ENCODE measurements around the gene IGFBPL1.
"Not testable (repeated sequence)": the region's sequence is repeated elsewhere in the genome, so short reads cannot be mapped to it uniquely, and the experiment has no call there.

IGFBPL1 gene, protein sequence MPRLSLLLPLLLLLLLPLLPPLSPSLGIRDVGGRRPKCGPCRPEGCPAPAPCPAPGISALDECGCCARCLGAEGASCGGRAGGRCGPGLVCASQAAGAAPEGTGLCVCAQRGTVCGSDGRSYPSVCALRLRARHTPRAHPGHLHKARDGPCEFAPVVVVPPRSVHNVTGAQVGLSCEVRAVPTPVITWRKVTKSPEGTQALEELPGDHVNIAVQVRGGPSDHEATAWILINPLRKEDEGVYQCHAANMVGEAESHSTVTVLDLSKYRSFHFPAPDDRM

GRCh38 chr9:38423973-38424843 is at the start of gene IGFBPL1:
Gene IGFBPL1 (minus strand): TSS chr9:38424454. CDS start chr9:38424424, 30 bp downstream.
- no peak for DNase-seq

DNA sequence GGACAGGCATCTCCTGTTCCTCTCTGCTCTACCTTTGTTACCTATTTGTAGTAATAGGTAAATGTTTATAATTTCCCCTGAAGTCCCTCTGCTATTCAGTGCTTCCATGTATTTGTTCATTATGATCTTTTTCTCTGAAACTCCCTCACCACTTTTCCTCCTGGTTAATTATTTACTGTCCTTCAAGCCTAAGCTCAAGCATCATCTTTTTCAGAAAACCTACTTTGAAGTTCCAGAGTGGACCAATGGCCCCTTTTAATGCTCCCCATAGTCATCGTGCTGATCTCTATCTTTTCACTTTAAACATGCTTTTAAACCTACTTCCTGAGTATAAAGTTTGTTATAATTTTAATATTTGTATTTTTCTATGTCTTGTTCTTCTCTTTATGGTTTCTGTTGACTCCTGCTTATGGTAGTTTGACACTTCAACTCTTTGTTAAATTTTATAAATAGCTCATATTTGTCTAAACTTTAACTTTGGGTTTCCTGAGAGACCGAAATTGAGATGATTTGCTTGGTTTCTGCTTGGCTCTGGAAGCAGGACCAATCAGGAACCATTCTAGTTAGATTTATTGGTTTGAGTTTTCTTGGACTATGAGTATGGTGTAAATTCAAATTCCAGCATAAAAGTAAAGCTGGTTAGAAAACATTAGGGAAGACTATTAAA is 48.5 kb upstream of the IGFBPL1 start:
- DNase-seq, result not testable (repeated sequence)

DNA sequence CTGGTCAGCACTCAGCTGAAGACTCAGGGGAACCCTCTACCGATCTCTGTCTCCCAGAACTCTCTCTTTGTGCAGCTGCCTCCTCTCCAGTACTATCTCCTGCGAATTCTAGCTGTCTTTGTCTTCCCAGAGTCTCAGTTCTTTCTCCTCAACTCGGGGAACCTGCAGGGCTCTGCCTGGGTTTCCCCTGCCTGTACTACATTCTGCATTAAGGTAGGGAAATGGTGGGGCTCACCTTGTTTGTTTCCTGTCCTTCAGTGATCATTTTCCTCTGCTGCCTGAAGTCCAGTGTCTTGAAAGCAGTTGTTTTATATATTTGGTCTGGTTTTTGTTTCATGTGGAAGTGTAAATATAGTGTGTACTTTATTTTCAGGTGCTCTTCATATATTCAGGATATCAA is 43.1 kb upstream of the IGFBPL1 start:
- DNase-seq, result no peak

- no peak for DNase-seq
These were observed 29.6 kb upstream of the IGFBPL1 start for GRCh38 chr9:38453835-38454234.

DNA sequence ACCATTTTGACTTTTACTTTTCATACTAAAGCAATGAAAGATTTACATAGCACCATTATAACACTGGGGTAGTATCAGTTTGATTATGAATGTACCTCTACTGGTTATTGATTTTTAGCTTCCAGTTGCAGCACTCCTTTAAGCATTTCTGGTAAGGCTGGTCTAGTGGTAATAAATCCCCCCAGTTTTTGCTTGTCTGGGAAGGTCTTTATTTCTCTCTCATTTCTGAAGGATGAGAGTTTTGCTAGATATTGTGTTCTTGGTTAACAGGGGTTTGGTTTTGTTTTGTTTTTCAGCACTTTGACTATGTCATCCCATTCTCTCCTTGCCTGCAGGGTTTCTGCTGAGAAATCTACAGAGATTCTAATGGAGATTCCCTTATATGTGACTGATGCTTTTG is 26.9 kb upstream of the IGFBPL1 start:
- no peak for DNase-seq

DNA sequence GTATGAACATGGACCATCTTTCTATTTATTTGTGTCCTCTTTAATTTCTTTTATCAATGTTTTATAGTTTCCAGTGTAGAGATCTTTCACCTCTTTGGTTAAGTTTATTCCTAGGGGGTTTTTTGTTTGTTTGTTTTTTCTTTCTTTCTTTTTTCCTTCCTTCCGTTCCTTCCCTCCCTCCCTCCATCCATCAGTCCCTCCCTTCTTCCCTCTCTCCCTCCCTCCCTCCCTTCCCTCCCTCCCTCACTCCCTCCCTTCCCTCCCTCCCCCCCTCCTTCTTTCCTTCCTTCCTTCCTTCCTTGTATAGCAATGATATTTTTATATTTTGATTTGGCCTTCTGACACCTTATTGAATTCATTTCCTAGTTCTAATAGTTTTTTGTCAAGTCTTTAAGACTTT is 23.4 kb upstream of the IGFBPL1 start:
- DNase-seq, result no peak

DNA sequence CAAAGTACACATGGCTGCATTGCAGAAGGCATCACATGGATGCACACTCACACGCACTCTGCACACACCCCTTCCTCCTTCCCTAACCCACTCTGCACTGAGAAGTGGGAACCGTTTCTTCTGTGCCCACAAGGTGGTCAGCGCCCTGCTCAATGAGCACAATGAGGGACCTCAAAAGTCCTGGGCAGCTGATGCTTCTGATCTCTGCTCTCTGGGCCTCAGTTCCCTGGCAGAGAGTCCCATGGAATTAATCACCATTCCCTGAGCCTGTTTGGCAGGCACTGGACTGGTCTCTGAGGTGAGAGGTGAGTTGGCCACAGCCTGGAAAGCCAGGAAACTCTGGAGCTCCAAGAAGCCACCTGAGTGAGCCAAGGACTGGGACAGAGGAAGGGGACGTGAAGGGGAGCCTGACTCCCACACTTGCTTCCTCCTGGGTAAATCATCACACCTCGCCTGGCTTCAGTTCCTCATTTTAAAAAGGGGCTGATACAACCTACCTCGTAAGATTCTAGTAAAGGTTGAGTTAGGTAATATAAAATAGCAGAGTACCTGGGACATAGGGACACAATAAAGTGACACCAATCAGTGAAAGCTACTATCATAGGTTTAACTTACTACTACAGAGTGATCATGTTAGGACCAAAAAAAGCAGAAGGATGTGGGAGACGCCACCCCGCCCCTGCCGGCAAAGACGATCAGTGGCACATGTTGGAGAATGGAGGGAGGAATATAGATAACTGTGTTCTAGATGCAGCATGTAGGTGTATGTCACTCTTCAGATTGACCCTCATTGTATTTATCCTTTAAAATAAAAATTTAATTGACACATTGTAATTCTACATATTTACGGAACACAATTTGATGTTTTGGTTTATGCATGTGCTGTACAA is 21.1 kb upstream of the IGFBPL1 start:
- no peak for DNase-seq

- no peak for DNase-seq
These were observed 19.3 kb upstream of the IGFBPL1 start for GRCh38 chr9:38443597-38443996.

GRCh38 chr9:38443181-38443580 is 18.9 kb upstream of the IGFBPL1 start:
- DNase-seq, result no peak

GRCh38 chr9:38442473-38443096 is 18.3 kb upstream of the IGFBPL1 start:
- DNase-seq, result no peak

DNA sequence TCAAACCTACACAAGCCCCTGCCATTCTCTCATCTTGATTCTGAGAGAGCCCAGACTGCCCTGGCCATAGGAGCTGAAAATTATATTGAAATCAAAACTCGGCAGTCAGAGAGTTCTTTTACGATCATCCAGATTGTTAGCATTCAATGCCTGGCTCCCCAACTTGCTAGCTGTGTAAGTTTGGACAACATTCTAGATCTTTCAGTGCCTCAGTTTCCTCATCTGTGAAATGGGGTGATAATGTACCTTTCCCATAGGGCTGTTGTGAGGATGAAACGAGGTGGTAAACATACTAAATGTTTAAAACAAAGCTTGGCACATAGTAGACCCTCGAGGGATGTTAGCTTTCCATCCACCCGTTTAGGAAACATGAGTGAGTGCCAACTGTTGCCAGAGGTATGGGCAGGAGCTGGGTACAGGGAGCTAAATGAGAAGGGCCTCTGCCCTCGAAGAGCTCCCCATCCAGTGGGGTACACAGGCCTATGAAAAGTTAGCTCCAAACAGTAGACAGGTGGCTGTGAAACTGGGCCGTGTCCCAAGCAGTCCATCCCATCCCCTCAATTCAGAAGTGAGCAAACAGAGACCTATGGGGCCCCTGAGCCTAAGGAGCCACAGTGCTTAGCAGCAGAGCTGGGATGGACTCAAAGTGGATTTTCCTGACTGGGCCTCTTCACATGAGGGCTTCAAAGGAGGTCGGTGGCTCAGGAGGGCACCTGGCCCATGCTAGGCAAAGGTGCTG is 17.3 kb upstream of the IGFBPL1 start:
- no peak for DNase-seq

DNA sequence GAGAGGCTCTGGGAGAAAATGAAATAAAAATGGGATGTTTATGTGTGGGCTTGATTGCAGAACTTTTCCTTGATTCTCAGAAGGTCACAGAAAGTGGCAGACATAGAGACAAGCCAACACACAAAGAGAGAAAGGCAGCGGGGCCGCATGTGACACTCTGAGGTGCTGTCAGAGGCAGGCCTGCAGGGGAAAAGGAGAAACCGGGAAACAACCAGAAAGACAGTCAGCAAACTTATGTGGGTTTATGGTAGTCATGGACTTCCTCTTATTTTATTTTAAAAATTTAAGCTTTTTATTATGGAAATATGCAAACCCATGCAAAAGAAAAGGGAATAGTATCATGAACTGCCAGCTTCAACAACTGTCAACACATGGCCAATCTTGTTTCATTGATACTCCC is 16.3 kb upstream of the IGFBPL1 start:
- no peak for DNase-seq

GRCh38 chr9:38439916-38440301 is 15.7 kb upstream of the IGFBPL1 start:
- no peak for DNase-seq

DNA sequence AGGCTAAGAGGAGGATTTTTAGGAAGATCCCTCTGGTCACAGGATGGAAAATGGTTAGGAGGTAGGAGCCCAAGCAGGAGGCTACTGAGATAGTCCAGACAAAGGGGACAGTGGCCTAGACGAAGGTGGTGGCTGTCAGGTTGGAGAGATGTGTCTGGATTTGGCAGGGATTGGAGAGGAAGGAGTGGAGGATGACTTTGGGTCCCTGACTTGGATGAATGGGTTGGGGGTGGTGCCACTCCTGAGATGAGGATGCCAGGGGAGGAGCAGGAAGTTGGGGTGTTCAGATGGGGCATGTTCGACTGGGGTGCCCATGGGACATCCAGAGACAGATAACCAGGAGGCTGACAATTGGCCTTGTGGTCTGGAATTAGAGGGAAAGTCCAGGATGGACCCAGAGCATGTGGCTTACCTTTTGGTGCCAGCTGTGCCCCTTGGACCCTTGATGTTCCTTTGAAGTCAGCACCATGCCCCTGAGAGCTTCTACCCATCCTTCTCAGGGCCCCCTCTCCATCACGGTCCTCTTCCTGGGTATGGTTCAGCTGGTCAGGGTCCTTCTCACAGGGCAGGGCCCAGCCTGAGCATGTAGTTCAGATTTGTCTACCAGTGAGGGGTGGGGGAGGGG is 15.1 kb upstream of the IGFBPL1 start:
- DNase-seq, result no peak

DNA sequence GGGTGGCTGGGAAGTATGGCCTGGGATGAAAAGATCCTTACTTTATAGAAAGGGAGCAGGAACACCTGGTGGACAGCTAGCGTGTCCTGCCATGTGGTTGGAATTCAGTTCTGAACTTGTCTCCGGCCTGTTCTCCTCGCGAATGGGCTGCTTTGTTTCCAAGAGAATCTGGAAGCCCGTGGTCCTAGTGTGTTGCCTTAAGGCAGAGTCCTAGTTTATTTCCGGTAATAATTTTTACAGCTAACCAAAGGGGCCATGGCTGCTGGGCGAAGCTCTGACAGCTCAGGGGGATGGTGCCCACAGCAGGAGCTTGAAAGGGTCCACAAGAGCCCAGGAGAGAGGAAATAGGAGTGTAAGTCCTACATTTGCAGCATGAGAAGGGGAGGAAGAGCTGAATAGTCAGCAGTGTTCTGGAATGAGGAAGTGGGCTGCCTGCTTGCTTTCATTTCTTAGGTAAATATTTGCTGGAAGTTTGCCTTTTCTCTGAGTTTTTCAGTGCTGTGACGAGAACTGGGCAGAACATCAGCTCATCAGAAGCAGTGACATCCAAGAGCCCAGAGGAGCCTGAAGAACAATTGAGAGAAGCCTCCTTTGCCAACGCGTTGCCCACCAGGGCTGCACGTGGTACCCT is 13.1 kb upstream of the IGFBPL1 start:
- no peak for DNase-seq

DNA sequence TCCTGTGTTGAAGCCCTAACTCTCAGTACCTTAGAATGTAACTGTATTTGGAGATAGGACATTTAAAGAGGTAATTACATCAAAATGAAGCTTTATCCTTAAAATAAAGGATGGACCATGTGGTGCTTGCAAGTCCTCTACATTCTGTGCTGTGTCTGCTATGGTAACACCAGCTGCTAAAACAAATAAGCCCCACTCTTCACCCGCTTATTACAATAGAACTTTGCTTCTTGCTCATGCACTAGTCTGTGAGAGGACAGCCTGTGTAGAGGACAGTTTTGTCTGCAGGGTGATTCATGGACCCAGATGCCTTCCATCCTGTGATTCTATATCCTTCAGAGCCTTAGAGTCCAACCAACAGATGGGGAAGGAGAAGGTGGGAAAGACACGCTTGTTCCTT is 12.5 kb upstream of the IGFBPL1 start:
- no peak for DNase-seq

GRCh38 chr9:38435521-38435920 is 11.3 kb upstream of the IGFBPL1 start:
- no peak for DNase-seq

DNA sequence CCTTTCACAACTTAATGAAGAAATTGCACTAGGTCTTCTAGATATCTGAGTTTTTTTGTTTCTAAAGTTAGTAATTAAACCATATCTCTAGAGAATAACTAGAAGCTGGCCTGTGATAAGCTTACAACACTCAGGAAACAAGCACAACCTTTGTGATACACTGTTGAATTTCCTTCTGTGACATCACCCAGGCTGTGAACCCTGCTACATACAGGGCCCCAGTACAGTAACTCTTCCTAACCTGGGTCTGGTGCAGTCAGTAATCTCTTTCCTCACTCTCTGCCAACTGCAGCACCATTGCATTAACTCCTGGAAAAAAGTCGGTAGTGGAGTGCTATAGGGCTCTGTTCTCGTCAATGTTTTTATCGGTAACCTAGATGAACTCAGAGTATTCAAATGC is 10.6 kb upstream of the IGFBPL1 start:
- no peak for DNase-seq

DNA sequence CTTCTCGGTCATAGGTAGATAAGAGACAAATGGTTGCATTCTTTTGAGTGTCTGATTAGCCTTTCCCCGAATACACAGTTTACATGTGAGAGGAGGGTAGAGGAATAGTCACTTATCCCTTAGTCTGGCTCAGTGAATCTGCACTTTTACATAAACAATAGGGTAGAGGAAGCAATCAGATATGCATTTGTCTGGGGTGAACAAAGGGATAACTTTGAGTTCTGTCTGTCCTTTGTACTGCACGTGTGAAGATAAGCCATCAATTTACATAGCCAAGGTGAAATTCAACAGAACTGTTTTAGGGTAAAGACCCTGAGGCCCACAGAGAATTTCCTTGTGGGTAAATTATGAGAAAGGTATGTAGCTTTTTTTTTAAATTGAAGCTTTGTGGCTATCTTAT is 10.1 kb upstream of the IGFBPL1 start:
- no peak for DNase-seq

DNA sequence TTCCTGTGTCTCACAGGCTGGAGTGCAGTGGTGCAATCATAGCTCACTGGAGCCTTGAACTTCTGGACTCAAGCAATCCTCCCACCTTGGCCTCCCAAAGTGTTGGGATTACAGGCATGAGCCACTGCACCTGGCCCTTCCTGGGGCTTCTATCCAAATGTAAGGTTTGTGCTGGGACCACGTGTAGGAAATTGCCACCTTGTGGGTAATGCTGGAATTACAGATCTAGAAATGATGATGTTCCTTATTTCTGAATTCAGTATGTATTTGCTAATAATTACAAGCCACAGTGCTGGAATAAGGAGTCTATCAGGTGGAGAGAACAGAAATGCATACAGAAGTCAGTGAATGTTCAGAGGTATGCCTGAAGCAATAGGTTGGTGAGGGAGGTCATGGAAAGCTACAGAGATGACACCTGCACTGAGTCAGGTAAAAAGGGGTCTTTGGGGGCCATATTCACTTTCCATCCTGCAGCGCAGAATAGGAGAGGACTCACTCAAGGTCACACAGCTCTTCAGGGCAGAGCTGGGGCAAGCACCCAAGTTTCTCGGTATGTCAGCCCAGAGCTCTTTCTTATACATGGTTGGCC is 8.8 kb upstream of the IGFBPL1 start:
- DNase-seq, result no peak

All from stimulated activated naive CD4-positive, alpha-beta T cell treated with Interleukin-2 at 50 U/mL for 16 hours (primary cell).